ENCODE measurements around the gene PPP1R15A.
A peak's percentile ranks its signal among the peaks of the same experiment; 100 is the strongest.
"Not testable (repeated sequence)": the region's sequence is repeated elsewhere in the genome, so short reads cannot be mapped to it uniquely, and the experiment has no call there.

The PPP1R15A gene

GRCh38 chr19:48890551-48890950 is 18.3 kb downstream of the PPP1R15A start:
- Histone ChIP-seq H3K79me2 (ENCODE audit: insufficient read depth, low read length) (no peaks in the 10 kb centered on the region), H2AFZ (ENCODE audit: low read depth, low read length) (no peak overlapping the region), H3K9ac (ENCODE audit: low read depth, low read length) (no peak overlapping the region), H3K27ac (ENCODE audit: low read length) (no peak overlapping the region), H3K4me2 (ENCODE audit: insufficient read depth, low read length) (no peak overlapping the region), H3K9me3 (ENCODE audit: insufficient read depth, low read length, severe bottlenecking) (no peaks in the 10 kb centered on the region), H4K20me1 (ENCODE audit: insufficient read depth, low read length) (no peaks in the 10 kb centered on the region), H3K27me3 (ENCODE audit: insufficient read depth, low read length, poor library complexity) (no peaks in the 10 kb centered on the region), H3K36me3 (ENCODE audit: insufficient read depth, low read length) (no peaks in the 10 kb centered on the region), H3K4me1 (ENCODE audit: insufficient read depth, low read length) (no peaks in the 10 kb centered on the region), H3K4me3 (ENCODE audit: low read depth in 1 of 2, low read length in 2 of 2) (no peak overlapping the region)
- no peak for DNase-seq
- TF ChIP-seq EZH2 (IDR thresholded peaks at IDR 0.05; ENCODE audit: borderline replicate concordance, low read depth, low read length, severe bottlenecking): no peak
- no peak for TF ChIP-seq CTCF (IDR thresholded peaks at IDR 0.05; ENCODE audit: borderline replicate concordance, extremely low read depth, low read length, poor library complexity, severe bottlenecking)
- no peak for ATAC-seq (ENCODE audit: insufficient read depth, low read depth)

GRCh38 chr19:48895226-48895625 is 23.0 kb downstream of the PPP1R15A start:
- no peak overlapping the region for H3K27ac ChIP-seq (ENCODE audit: low read length)
- H3K79me2 ChIP-seq (ENCODE audit: insufficient read depth, low read length): peaks cover under 1% of the 10 kb centered on the region
- H2AFZ ChIP-seq (ENCODE audit: low read depth, low read length): no peak overlapping the region
- H3K27me3 ChIP-seq (ENCODE audit: insufficient read depth, low read length, poor library complexity): no peaks in the 10 kb centered on the region
- no peak overlapping the region for H3K4me2 ChIP-seq (ENCODE audit: insufficient read depth, low read length)
- no peak overlapping the region for H3K4me3 ChIP-seq (ENCODE audit: low read depth in 1 of 2, low read length in 2 of 2)
- H4K20me1 ChIP-seq (ENCODE audit: insufficient read depth, low read length): no peaks in the 10 kb centered on the region
- H3K9ac ChIP-seq (ENCODE audit: low read depth, low read length): no peak overlapping the region
- no peak for TF ChIP-seq EZH2 (IDR thresholded peaks at IDR 0.05; ENCODE audit: borderline replicate concordance, low read depth, low read length, severe bottlenecking)
- TF ChIP-seq CTCF (IDR thresholded peaks at IDR 0.05; ENCODE audit: borderline replicate concordance, extremely low read depth, low read length, poor library complexity, severe bottlenecking): no peak
- H3K9me3 ChIP-seq (ENCODE audit: insufficient read depth, low read length, severe bottlenecking): no peaks in the 10 kb centered on the region
- ATAC-seq (ENCODE audit: insufficient read depth, low read depth): no peak
- DNase-seq: no peak
- no peaks in the 10 kb centered on the region for H3K36me3 ChIP-seq (ENCODE audit: insufficient read depth, low read length)
- peaks cover 9% of the 10 kb centered on the region for H3K4me1 ChIP-seq (ENCODE audit: insufficient read depth, low read length)

- Histone ChIP-seq H3K4me1 (ENCODE audit: insufficient read depth, low read length) (peaks cover 16% of the 10 kb centered on the region), H4K20me1 (ENCODE audit: insufficient read depth, low read length) (no peaks in the 10 kb centered on the region), H3K27ac (ENCODE audit: low read length) (no peak overlapping the region), H3K79me2 (ENCODE audit: insufficient read depth, low read length) (peaks cover 11% of the 10 kb centered on the region), H2AFZ (ENCODE audit: low read depth, low read length) (no peak overlapping the region), H3K4me2 (ENCODE audit: insufficient read depth, low read length) (no peak overlapping the region), H3K27me3 (ENCODE audit: insufficient read depth, low read length, poor library complexity) (no peaks in the 10 kb centered on the region), H3K4me3 (ENCODE audit: low read depth in 1 of 2, low read length in 2 of 2) (no peak overlapping the region), H3K9me3 (ENCODE audit: insufficient read depth, low read length, severe bottlenecking) (no peaks in the 10 kb centered on the region), H3K36me3 (ENCODE audit: insufficient read depth, low read length) (peaks cover 4% of the 10 kb centered on the region; the same call in 1 of the 2 replicates), H3K9ac (ENCODE audit: low read depth, low read length) (no peak overlapping the region)
- ATAC-seq (ENCODE audit: insufficient read depth, low read depth) (no peak), DNase-seq (peak; percentile 43)
- TF ChIP-seq CTCF (IDR thresholded peaks at IDR 0.05; ENCODE audit: borderline replicate concordance, extremely low read depth, low read length, poor library complexity, severe bottlenecking): no peak
- TF ChIP-seq EZH2 (IDR thresholded peaks at IDR 0.05; ENCODE audit: borderline replicate concordance, low read depth, low read length, severe bottlenecking): no peak
Measured at GRCh38 chr19:48896191-48896720, 24.0 kb downstream of the PPP1R15A start.

GRCh38 chr19:48897181-48897580 is 25.0 kb downstream of the PPP1R15A start:
- DNase-seq: no peak
- H3K27ac ChIP-seq (ENCODE audit: low read length): no peak overlapping the region
- no peak overlapping the region for H2AFZ ChIP-seq (ENCODE audit: low read depth, low read length)
- H3K4me2 ChIP-seq (ENCODE audit: insufficient read depth, low read length): no peak overlapping the region
- no peaks in the 10 kb centered on the region for H3K27me3 ChIP-seq (ENCODE audit: insufficient read depth, low read length, poor library complexity)
- no peak overlapping the region for H3K4me3 ChIP-seq (ENCODE audit: low read depth in 1 of 2, low read length in 2 of 2)
- peaks cover 11% of the 10 kb centered on the region for H3K36me3 ChIP-seq (ENCODE audit: insufficient read depth, low read length)
- peaks cover 24% of the 10 kb centered on the region for H3K4me1 ChIP-seq (ENCODE audit: insufficient read depth, low read length)
- peaks cover 19% of the 10 kb centered on the region for H3K79me2 ChIP-seq (ENCODE audit: insufficient read depth, low read length)
- no peaks in the 10 kb centered on the region for H4K20me1 ChIP-seq (ENCODE audit: insufficient read depth, low read length)
- no peak overlapping the region for H3K9ac ChIP-seq (ENCODE audit: low read depth, low read length)
- ATAC-seq (ENCODE audit: insufficient read depth, low read depth): no peak
- H3K9me3 ChIP-seq (ENCODE audit: insufficient read depth, low read length, severe bottlenecking): no peaks in the 10 kb centered on the region
- TF ChIP-seq CTCF (IDR thresholded peaks at IDR 0.05; ENCODE audit: borderline replicate concordance, extremely low read depth, low read length, poor library complexity, severe bottlenecking) (no peak), EZH2 (IDR thresholded peaks at IDR 0.05; ENCODE audit: borderline replicate concordance, low read depth, low read length, severe bottlenecking) (no peak)

- Histone ChIP-seq H3K4me3 (ENCODE audit: low read depth in 1 of 2, low read length in 2 of 2) (peak overlapping the region in 1 of 2 experiments; percentile 85; a peak in 2 of 4 replicates), H3K9ac (ENCODE audit: low read depth, low read length) (peak overlapping the region; percentile 47), H3K36me3 (ENCODE audit: insufficient read depth, low read length) (peaks cover 21% of the 10 kb centered on the region), H2AFZ (ENCODE audit: low read depth, low read length) (peak overlapping the region; percentile 79), H3K4me1 (ENCODE audit: insufficient read depth, low read length) (peaks cover 30% of the 10 kb centered on the region), H3K79me2 (ENCODE audit: insufficient read depth, low read length) (peaks cover 36% of the 10 kb centered on the region), H3K27ac (ENCODE audit: low read length) (peak overlapping the region; percentile 87), H3K4me2 (ENCODE audit: insufficient read depth, low read length) (peak overlapping the region; percentile 68)
- not testable (repeated sequence) for H4K20me1 ChIP-seq (ENCODE audit: insufficient read depth, low read length); H3K27me3 ChIP-seq (ENCODE audit: insufficient read depth, low read length, poor library complexity); ATAC-seq (ENCODE audit: insufficient read depth, low read depth); H3K9me3 ChIP-seq (ENCODE audit: insufficient read depth, low read length, severe bottlenecking); DNase-seq
Measured at GRCh38 chr19:48899386-48899749, 27.1 kb downstream of the PPP1R15A start.

Data from DND-41 (cell line).